Stimulated activated CD4-positive, alpha-beta T cell treated with anti-CD3 and anti-CD28 coated beads, TNF-alpha, amount 100 ng/mL, for 1 hour (primary cell): ENCODE results near the gene SERTM1.

Experiments
- DNase-seq, 3 donors: peaks; one replicate each; pipeline ENCODE4 v3.0.0-alpha.2; 2020; ENCODE audit warnings: low read depth in 3 of 3, low spot score in 1 of 3

Gene SERTM1

GRCh38 chr13:36673838-36674326, at the start of gene SERTM1:
Gene SERTM1, plus strand, starts transcription at chr13:36674020. Its CDS starts 21,059 bp downstream, at chr13:36695079.
- no peak for DNase-seq

GRCh38 chr13:36628377-36629056, 45.3 kb upstream of the SERTM1 start:
- no peak for DNase-seq

GRCh38 chr13:36629057-36629385, 44.8 kb upstream of the SERTM1 start:
- no peak for DNase-seq

- no peak for DNase-seq
Measured at GRCh38 chr13:36630181-36630803, 43.5 kb upstream of the SERTM1 start.

- no peak for DNase-seq
Measured at GRCh38 chr13:36639610-36640009, 34.2 kb upstream of the SERTM1 start.

- no peak for DNase-seq
Measured at GRCh38 chr13:36650611-36651010, 23.2 kb upstream of the SERTM1 start.

- DNase-seq: no peak
Measured at GRCh38 chr13:36665630-36666029, 8.2 kb upstream of the SERTM1 start.

- DNase-seq: no peak
Measured at GRCh38 chr13:36666477-36667229, 7.2 kb upstream of the SERTM1 start.

GRCh38 chr13:36668316-36668715, 5.5 kb upstream of the SERTM1 start:
- DNase-seq: no peak

- DNase-seq: no peak
Measured at GRCh38 chr13:36673352-36673751, 468 bp upstream of the SERTM1 start.

- no peak for DNase-seq
Measured at GRCh38 chr13:36674337-36675212, 755 bp downstream of the SERTM1 start.

GRCh38 chr13:36675213-36675536, 1.4 kb downstream of the SERTM1 start:
- DNase-seq: no peak

GRCh38 chr13:36680913-36681312, 7.1 kb downstream of the SERTM1 start:
- no peak for DNase-seq

GRCh38 chr13:36681894-36682624, 8.2 kb downstream of the SERTM1 start:
- DNase-seq: no peak

GRCh38 chr13:36683701-36684100, 9.9 kb downstream of the SERTM1 start:
- no peak for DNase-seq

GRCh38 chr13:36685927-36686326, 12.1 kb downstream of the SERTM1 start:
- DNase-seq: no peak

- no peak for DNase-seq
Measured at GRCh38 chr13:36696410-36697010, 22.7 kb downstream of the SERTM1 start.

GRCh38 chr13:36700170-36700569, 26.4 kb downstream of the SERTM1 start:
- DNase-seq: no peak

GRCh38 chr13:36706755-36707154, 32.9 kb downstream of the SERTM1 start:
- DNase-seq: no peak
